Stimulated activated CD8-positive, alpha-beta memory T cell treated with anti-CD3 and anti-CD28 coated beads, Interleukin-12 subunit alpha, Interleukin-12 subunit beta, amount 100 ng/mL, for 1 hour (primary cell): ENCODE data around the gene CD79A.

Source experiments
- DNase-seq: peaks from one replicate; pipeline ENCODE4 v3.0.0-alpha.2; 2020; ENCODE audit warnings: low read depth

CD79A gene

DNA sequence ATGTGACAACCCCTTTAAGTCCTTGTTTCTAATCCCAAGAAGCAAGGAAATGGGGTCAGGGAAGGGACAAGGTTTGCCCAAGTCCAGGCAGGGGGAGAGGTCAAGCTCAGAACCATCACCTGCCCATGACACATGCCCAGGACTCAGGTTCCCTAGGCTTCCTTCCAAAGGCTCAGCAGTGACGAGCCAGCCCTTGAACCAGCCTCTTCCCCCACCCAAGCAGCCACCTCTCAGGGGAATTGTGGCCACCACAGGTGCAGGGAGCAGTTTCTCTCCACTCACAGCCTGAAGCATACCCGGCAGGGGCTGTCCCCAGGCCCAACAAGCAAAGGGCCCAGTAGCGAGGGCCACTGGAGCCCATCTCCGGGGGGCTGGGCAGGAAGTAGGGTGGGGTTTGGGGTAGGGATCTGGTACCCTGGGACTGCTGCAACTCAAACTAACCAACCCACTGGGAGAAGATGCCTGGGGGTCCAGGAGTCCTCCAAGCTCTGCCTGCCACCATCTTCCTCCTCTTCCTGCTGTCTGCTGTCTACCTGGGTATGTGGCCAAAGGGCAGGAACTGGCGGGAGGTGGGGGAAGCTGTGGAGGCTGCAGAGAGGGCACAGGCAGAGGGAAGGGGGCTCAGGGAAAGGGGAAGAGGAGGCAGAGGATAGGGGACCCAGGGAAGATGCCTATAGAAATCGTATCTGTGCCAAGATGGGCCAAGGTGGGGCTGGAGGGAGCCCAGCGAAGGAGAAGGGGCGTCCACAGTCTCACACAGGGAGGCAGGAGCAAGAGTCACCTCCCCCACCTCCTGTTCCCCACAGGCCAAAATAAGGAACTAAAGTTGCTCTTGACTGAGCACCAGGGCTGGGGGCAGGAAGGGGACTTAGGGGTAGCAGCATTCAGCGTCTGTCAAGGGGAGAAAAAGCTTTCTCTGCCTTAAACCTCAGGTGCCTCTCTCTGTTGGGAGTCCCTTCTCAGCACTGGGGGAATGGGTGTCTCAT lies at the start of gene CD79A:
TSS of gene CD79A (plus strand) at position 433 of the 986 bp plus-strand sequence. CDS start at position 459, 26 bp downstream.
- DNase-seq: no peak

DNA sequence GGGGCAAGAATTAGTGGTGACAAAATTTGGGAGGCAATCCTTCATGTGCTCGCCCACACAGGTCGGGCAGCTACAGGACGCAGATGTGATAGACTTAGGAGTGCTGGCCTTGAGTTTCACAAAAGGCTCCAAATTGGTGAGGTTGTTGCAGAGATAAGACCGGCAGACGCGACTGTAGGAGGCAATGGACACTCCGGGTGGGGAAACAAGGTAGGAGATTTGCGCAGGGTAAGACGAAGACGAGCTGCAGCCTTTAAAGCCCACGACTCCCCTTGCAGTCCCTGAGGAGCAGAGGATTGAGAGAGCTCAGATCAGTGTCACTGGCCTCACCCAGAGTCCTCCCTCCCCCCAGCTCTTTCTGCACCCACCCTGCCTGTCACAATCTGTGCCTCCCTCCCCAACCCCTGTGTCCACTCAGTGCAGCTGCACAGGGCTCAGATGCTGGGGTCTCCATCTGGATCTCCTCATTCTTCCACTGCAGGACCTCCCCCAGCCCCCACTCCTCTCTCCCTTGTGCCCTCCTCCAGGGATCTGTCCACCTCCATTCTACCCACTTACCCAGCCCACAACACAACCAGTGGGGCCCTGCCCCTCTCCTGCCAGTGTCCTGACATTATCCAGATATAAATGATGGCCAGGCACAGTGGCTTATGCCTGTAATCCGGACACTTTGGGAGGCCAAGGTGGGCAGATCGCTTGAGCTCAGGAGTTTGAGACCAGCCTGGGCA lies 38.9 kb upstream of the CD79A start:
- DNase-seq: no peak

DNA sequence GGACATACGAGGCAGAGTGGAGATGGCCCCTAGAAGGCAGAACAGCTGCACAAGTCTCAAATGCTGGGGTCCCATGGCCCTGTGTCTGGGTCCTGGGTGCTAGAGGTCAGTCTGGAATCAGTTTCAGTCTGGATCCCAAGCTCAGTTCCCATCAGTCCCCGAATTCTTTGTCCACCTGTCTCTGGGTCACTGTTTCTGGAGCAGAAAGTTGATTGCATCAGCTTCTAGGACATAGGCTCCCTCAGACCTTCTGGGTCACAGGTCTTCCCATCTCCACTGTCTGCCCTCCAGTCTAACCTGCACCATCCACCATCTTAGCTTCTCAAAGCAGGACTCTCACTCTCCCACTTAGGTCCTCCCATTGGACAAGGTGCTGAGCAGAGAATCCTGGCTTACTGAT lies 37.9 kb upstream of the CD79A start:
- no peak for DNase-seq

DNA sequence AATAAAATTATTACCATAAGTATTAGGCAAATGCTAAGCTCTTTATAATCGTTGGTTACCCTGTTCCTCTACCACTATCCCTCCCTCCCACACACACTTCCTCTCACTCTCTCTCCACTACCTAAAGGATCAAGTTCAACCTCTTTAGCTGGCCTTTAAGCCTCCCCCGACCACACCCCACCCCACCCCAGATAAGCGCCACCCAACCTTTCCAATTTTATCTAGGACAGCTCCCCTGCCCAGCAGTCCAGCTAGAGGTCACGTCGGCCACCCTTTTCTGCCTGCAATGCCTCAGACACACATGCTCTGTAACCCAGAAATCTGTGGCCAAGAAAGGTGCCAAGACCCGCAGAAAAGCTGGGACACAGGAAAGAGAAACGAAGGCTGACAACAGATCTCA lies 33.7 kb upstream of the CD79A start:
- DNase-seq: no peak

DNA sequence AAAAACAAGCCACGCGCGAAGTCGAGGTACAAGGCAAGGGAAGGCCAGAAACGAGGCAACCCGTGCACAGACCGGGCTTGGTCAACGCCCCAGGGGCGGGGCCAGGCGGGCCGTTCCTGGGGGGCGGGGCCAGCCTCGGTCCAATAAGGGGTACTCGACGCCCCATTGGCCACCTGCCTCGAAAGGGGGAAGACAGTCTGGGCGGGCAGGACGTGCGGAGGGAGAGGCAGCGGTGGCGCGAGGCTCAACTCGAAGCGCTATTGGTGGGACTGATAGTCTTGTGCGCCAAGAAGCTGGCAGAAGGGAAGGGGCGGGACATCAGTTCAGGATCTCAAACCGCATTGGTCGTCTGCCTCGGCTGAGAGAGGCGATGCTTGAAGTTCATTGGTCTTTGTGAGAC lies 32.5 kb upstream of the CD79A start, which contains the start of gene LYPD4:
TSS of gene LYPD4 (minus strand) at position 83 of the 400 bp plus-strand sequence. CDS start 5,398 bp downstream, outside the sequence.
- DNase-seq: no peak

DNA sequence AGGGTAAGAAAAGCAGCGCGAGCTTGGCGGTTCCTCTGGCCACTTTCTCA lies 32.3 kb upstream of the CD79A start, which contains the start of gene DMRTC2:
TSS of gene DMRTC2 (plus strand) at position 42 of the 50 bp plus-strand sequence. CDS start 2,387 bp downstream, outside the sequence.
- DNase-seq: no peak

DNA sequence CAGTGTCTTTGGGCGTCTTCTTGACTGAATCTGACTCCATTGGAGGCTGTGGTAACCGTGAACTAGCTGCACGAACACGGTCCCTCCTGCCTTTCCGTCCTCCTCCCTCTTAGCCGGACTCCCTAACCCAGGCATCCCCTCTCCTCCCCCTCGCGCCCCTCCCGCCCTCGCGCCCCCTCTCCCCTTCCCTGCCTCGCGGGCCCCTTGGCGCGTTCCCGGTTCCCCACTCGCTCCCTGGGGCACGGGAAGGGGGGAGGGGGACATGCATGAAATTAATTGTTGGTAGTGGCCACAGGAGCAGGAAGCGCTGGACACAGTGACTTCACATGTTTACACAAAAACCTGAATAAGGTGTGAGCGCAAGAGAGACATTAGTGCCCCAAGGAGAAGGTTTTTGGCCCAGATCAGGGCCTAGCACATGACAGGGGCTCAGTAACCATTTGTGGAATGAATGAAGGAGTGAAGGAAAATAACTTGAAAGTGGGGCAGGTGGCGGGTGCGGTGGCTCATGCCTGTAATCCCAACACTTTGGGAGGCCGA lies 32.0 kb upstream of the CD79A start:
- no peak for DNase-seq

DNA sequence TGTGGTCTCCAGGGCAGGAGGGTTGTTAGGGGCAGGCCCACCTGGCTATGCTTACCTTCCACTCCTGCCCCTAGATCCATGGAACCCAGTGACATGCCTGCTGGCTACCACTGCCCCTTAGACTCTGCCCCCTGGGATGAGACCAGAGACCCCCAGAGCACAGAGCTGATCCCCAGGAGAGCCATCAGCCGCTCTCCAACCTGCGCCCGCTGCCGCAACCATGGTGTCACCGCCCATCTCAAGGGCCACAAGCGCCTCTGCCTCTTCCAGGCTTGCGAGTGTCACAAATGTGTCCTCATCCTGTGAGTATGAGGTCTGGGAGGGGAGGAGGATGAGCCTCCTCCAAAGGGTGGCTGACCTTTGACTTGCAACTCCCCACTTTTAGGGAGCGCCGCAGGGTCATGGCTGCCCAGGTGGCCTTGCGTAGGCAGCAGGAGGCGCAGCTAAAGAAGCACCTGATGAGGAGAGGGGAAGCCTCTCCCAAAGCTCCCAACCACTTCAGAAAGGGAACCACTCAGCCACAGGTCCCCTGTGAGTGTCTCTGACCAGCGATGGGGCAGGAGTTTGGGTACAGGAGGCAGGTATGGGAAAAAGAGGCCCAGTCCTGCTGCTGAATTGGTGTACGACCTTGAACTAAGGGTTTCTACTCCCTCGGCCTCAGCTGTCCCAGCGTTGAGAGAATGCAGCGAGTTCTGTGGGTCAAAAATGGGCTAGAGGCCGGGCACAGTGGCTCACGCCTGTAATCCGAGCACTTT lies 29.6 kb upstream of the CD79A start:
- no peak for DNase-seq

DNA sequence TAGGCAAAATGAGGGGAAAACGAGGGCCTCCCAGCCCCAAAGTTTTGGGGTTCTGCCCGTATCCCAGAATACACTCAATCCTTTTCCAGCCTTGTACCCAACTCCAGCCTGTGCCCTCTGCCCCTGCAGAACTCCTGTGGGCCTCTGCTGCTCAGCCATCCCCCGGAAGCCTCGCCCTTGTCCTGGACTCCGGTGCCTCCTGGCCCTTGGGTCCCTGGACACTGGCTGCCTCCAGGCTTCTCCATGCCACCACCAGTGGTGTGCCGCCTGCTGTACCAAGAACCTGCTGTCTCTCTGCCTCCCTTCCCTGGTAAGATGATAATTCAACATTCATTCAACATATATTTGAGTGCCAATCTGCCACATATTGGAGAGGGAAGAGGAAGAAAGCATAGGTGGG lies 28.4 kb upstream of the CD79A start:
- no peak for DNase-seq

DNA sequence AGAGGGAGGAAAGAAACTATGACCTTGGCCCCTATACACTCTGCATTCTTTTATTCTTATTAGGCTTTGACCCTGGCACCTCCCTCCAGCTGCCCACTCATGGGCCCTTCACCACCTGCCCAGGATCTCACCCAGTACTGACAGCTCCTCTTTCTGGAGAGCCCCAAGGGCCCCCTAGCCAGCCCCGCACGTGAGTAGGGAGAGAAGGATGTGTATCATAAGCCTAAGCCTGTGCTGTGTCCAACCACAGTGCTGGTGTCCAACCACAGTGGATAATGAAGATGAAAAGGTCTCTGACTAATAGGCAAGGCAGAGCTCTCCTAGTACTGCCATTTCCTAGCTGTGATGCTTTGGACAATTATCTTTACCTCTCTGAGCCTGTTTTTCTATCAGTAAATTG lies 28.0 kb upstream of the CD79A start:
- no peak for DNase-seq

DNA sequence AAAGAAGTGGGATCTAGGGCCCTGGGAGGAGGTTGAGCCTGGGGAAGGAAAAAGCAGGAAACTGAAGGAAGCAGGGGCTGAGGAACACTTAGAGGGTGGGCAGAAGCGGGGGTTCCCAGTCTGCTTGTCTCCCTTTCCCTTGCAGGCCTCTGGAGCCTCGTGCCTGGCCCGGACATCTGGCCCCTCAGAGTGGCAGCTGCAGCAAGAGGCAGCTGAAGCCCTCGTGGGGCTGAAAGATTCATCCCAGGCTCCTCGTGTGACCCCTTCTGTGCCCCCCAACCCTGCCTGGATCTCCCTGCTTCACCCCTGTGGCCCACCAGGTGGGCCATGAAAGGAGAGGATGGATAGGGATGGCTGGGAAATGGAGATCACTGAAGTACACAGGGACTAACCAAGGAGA lies 26.7 kb upstream of the CD79A start:
- DNase-seq: no peak

DNA sequence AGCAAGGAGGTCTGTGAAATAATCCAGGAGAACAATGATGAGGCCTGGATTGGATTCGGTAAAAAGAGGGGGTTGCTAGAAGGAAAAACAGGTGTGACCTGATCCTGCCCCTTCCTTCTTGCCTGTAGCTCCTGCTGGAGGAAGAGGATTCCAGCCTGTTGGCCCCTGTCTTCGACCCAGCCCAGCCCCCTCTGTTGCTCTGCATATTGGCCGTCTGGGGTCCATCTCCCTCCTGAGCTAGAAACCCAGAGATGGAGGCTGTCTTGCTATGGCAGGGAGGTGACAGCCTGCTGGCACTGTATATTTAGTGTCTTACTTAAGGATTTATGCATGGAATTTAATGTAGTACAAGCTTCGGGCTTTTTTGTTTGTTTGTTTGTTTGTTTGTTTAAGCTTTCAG lies 25.6 kb upstream of the CD79A start:
- no peak for DNase-seq

DNA sequence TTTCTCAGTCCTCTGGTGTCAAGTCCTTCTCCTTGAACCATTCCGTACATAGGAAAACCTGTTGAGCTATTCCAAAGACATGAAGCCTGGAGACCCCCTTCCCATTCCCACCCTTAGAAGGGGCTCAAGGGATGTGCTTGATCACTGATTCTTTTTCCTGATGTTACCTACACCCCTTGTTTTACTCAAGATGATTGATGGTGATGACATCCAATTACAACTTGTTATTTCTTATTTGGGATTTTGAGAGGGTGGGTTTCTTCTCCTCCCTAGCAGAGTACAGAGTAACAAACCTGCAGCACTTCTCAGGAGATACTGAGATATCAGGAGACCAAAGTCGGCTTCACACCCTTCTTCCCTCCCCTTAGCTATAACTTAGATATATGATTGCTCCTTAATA lies 23.7 kb upstream of the CD79A start:
- no peak for DNase-seq

DNA sequence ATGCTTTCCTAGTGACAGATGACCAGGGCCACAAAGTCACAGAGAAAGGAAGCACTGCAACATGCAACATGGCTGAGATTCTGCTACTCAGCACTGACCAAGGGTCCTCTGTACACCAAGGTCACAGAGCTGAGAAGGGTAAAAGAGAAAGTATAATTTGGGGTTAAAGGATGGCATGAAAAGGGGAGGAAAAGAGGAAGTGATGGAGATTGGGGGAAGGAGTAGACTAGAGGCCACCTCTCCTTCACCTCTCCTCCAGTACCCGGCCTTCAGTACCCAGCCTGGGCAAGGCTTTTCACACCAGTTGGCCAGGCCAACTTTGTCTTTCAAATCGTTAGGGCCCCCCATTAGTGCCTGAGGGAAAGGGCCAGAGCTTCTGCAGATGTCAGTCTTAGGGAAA lies 23.3 kb upstream of the CD79A start:
- DNase-seq: no peak

DNA sequence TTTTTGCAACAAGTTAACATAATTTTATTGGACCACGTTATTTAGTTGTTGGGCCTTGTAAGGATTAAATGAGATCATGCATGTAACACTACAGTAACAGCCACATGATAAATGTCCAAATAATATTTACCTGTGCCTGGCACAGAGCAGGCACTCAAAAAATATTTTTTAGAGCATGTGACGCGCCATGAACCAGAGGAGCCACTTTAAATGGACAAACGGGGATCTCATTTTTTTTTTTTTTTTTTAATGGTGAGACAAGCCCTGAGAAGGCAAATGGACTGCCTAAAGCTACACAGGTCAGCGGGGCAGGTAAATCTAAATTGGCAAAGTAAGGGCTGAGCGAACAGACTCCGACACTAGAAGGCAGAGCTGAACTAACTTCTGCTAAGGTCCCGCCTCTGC lies 17.9 kb upstream of the CD79A start:
- DNase-seq: no peak

DNA sequence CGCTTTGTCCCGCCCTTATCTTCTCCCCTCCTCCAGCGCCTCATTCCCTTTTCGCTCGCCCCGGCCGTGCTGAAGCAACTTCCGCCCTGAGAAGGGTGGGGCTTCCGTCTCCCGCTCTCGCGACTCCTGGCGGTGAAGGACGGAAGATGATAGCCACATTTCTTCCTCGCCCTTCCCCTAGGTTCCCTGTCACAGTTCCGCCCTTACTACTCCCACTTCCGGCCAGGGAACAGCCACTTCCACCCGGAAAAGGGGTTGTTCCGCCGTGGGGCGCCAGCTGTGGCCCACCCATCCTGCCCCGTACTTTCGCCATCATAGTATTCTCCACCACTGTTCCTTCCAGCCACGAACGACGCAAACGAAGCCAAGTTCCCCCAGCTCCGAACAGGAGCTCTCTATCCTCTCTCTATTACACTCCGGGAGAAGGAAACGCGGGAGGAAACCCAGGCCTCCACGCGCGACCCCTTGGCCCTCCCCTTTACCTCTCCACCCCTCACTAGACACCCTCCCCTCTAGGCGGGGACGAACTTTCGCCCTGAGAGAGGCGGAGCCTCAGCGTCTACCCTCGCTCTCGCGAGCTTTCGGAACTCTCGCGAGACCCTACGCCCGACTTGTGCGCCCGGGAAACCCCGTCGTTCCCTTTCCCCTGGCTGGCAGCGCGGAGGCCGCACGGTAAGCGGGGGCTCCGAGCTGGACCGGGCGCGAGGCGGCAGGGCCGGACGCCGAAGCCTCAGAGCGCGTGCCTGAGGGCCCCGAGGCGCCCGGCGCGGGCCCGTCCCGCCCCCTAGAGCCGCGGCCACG lies 17.3 kb upstream of the CD79A start, which contains the start of gene RPS19:
TSS of gene RPS19 (plus strand) at position 638 of the 801 bp plus-strand sequence. CDS start 520 bp downstream, outside the sequence.
- DNase-seq: peak; percentile 98

DNA sequence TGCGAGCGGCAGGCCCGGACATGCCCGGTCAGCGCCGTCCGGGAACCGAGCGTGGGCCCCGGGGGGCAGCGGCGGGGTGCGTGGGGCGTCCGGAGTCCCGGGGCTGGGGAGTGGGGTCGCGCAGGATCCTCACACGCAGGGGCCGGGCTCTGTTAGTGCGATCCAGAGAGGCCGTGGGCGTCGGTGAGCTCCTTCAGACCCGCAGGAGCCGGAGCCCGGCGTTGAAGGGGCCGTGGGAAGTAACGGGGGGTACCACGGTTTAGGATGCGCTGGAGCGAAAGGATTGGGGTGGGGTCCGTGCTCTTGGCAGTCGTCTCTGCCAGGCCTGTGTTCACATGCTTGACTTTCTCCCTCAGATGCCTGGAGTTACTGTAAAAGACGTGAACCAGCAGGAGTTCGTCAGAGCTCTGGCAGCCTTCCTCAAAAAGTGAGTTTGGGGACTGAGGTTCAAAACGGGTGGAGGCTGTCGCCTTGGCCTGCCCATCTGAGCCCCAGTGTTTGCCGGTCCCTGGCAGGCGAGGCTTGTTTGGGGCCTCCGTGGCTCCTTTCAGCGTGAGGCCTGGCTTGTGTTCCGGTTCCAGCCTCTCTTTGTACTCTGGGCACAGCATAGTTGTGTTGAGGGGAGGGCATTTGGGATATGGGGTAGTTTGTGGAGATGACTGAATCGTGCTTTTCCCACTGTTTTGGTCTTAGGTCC lies 16.5 kb upstream of the CD79A start:
- no peak for DNase-seq

DNA sequence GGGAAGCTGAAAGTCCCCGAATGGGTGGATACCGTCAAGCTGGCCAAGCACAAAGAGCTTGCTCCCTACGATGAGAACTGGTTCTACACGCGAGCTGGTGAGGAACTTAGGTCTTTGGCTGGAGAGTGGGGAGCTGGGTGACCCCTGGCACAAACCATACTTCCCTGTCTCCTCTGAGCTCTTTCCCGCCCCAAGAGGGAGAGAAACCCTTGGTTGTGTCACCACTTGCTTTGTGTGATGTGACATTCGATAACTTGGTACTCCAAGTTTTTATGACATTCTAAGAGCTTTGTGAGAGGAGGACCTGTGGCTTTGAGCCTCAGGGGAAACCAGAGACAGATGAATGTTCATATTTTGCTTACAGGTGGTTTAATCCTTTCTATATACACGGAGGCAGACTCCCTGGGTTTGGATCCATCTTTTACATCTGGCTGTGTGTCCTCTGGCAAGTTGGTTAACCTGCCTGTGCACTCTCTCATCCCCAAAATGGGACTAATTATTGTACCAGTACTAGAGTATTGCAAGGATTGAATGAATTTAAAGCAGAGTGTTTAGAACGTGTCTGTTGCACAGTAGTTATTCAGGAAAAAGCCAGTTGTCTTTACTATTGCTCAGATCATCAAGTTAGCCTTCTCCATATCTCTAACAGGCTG lies 15.8 kb upstream of the CD79A start:
- DNase-seq: no peak

DNA sequence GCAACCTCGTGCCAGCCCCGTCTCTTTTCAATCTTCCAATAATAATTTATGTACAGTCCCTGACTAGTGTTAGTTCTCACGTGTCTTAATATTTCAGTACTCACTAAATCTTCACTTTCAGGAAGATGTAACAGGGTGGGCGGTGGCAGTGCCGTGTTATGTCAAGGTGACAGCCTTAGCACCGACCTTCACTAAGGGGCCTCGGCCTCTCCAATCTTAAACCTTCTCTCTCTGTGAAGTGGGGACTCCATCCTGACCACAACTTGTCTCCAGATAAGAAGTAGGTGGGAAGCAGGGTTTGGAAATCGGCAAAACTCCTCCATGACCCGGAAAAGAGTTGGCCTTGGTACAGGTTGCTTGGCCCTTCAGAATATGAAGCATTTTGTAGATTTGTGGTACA lies 15.2 kb upstream of the CD79A start:
- DNase-seq: no peak

DNA sequence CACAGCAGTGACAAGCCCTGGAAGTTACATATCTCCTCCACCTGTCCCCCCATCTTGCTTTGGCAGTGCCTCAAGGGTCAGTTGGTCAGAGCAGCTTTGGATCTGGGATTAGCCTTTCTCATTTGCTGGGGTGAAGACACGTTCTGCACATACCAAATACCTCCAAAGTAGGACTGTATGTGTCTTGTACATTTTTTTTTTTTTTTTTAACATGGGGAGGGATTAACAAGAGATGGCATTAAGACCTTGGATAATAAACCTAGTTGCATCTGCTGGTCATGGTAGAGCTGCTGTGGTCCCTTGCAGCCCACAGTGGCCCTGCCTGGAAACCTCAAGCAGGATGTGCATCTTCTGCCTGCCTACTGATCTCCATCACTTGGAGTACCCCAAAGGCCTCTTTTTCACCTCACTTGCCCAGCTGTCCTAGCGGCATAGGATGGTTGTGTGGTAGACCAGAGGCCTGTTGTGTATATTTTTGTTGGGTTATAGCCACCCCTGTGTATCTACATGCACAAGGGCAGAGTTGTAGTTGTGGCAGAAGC lies 14.6 kb upstream of the CD79A start:
- no peak for DNase-seq
